Neuron (in vitro differentiated cells): ENCODE measurements around the gene MFGE8.
"Not testable (repeated sequence)": the region's sequence is repeated elsewhere in the genome, so short reads cannot be mapped to it uniquely, and the experiment has no call there.

Experiments used
- H2AFZ ChIP-seq: one replicate; pipeline ENCODE4 v1.6.1; 2013; ENCODE audit warnings: low read depth, mild to moderate bottlenecking, inconsistent platforms, low read length, moderate library complexity
- H3K27me3 ChIP-seq: one replicate; pipeline ENCODE4 v1.6.1; 2013; ENCODE audit warnings: low read length; ENCODE audit not compliant: insufficient read depth
- H3K36me3 ChIP-seq: one replicate; pipeline ENCODE4 v1.6.1; 2013; ENCODE audit warnings: low read length; ENCODE audit not compliant: insufficient read depth
- H3K4me1 ChIP-seq: one replicate; pipeline ENCODE4 v1.6.1; 2013; ENCODE audit warnings: low read length; ENCODE audit not compliant: insufficient read depth
- H3K4me3 ChIP-seq: 2 replicates; pipeline ENCODE4 v1.5.1; 2013; ENCODE audit warnings: mild to moderate bottlenecking, low read length, moderate library complexity
- H3K9me3 ChIP-seq: one replicate; pipeline ENCODE4 v1.6.1; 2013; ENCODE audit warnings: low read length

Gene MFGE8, protein sequence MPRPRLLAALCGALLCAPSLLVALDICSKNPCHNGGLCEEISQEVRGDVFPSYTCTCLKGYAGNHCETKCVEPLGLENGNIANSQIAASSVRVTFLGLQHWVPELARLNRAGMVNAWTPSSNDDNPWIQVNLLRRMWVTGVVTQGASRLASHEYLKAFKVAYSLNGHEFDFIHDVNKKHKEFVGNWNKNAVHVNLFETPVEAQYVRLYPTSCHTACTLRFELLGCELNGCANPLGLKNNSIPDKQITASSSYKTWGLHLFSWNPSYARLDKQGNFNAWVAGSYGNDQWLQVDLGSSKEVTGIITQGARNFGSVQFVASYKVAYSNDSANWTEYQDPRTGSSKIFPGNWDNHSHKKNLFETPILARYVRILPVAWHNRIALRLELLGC

GRCh38 chr15:88913017-88913849, at the start of gene MFGE8:
Gene MFGE8, minus strand, starts transcription at chr15:88913379. Its CDS starts 60 bp downstream, at chr15:88913319.
- Histone ChIP-seq H2AFZ (peak within 1 kb of the TSS; percentile 85), H3K4me1 (peaks cover 9% of the 10 kb centered on the region)

DNA sequence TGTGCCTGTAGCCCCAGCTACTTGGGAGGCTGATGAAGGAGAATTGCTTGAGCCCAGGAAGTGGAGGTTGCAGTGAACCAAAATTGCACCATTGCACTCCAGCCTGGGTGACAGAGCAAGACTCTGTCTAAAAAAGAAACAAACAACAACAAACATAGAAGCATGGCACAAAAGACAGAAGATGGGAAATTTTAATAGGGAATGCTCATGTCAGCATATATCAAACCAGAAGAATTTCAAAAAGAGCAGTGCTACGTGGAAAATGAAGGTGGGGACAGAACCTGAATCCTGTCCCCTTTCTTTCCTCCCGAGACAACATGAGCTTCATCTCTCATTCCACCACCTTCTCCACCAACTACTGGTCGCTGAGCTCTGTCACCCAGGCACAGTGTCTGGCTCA, 46.3 kb upstream of the MFGE8 start:
- Histone ChIP-seq H3K27me3 (peaks cover 5% of the 10 kb centered on the region), H2AFZ (no peak overlapping the region), H3K9me3 (no peaks in the 10 kb centered on the region), H3K36me3 (no peaks in the 10 kb centered on the region), H3K4me3 (no peak overlapping the region), H3K4me1 (no peaks in the 10 kb centered on the region)

More at GRCh38 chr15:88913017-88913849, at the start of gene MFGE8:
- peak within 1 kb of the TSS; percentile 75 for H3K4me3 ChIP-seq
- H3K36me3 ChIP-seq: peaks cover 15% of the 10 kb centered on the region
- H3K27me3 ChIP-seq: no peaks in the 10 kb centered on the region
- no peaks in the 10 kb centered on the region for H3K9me3 ChIP-seq

- no peaks in the 10 kb centered on the region for H3K9me3 ChIP-seq
- no peak overlapping the region for H2AFZ ChIP-seq
- no peaks in the 10 kb centered on the region for H3K4me1 ChIP-seq
- H3K36me3 ChIP-seq: no peaks in the 10 kb centered on the region
- peaks cover 5% of the 10 kb centered on the region for H3K27me3 ChIP-seq
- no peak overlapping the region for H3K4me3 ChIP-seq
These were observed 43.7 kb upstream of the MFGE8 start for GRCh38 chr15:88956906-88957305.

DNA sequence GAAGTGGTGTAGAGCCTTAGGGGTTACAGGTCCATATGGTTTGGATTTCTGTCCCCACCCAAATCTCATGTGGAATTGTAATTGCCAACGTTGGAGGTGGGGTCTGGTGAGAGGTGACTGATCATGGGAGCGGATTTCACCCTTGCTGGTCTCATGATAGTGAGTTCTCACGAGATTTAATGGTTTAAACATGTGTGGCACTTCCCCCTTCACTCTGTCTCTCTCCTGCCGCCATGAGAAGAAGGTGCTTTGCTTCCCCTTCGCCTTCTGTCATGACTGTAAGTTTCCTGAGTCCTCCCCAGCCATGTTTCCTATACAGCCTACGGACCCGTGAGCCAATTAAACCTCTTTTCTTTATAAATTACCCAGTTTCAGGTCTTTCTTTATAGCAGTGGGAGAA, 43.1 kb upstream of the MFGE8 start:
- Histone ChIP-seq H3K4me1 (no peaks in the 10 kb centered on the region), H3K4me3 (no peak overlapping the region), H3K27me3 (peaks cover 5% of the 10 kb centered on the region), H3K36me3 (no peaks in the 10 kb centered on the region), H2AFZ (no peak overlapping the region), H3K9me3 (no peaks in the 10 kb centered on the region)

GRCh38 chr15:88954431-88955277, 41.5 kb upstream of the MFGE8 start:
- H3K9me3 ChIP-seq: no peaks in the 10 kb centered on the region
- peak overlapping the region; percentile 35 for H2AFZ ChIP-seq
- H3K4me1 ChIP-seq: no peaks in the 10 kb centered on the region
- no peaks in the 10 kb centered on the region for H3K36me3 ChIP-seq
- peaks cover 5% of the 10 kb centered on the region for H3K27me3 ChIP-seq
- no peak overlapping the region for H3K4me3 ChIP-seq

DNA sequence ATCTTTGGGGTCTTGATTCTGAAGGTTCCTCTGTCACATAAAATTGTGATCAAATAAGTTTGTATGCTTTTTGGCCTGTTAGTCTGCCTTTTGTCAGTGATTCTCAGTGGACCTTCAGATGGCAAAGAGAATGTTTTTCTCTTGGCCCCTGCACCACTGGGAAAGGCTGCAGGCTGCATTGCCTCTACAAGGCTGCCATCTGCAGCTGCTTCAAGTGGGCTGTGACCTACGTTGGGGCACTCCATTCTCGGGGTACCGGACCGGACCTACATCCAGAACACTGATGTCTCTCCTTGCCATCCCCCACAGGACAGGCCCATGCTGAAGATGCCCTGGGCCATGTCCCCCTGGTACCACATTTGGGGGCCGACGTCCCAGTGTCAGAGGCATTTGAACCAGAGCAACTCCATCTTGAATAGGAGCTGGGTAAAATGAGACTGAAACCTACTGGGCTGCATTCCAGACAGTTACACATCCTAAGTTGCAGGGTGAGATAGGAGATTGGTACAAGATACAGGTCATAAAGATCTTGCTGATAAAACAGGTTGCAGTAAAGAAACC, 37.5 kb upstream of the MFGE8 start:
- Histone ChIP-seq H3K27me3 (no peaks in the 10 kb centered on the region), H3K9me3 (no peaks in the 10 kb centered on the region), H3K4me3 (no peak overlapping the region), H3K4me1 (no peaks in the 10 kb centered on the region), H2AFZ (no peak overlapping the region), H3K36me3 (no peaks in the 10 kb centered on the region)

DNA sequence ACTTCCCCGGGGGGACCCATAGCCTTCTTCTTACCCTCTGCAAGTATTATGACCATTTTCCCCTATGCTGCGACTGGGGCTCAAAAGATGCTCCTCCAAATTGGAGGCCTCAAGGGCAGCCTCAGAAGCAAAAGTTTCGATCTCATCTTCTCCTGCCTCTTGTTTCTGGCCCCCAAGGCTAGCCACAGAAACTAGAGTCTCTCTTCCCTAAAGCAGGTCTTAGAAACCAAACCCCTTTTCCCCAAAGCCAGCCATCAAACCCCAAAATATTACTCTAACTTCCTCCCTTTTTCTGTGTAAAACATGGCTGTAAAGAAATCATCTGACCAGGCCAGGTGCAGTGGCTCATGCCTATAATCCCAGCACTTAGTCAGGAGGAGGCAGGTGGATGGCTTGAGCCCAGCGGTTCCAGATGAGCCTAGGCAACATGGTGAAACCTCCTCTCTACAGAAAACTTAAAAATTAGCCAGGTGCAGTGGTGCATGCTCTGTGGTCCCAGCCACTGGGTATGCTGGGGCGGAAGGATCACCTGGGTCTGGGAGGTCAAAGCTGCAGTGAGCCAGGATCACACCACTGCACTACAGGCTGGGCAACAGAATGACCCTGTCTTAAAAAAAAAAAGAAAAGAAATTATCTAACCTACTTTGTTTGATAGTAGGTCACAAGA, 36.7 kb upstream of the MFGE8 start:
- no peaks in the 10 kb centered on the region for H3K27me3 ChIP-seq
- no peaks in the 10 kb centered on the region for H3K4me1 ChIP-seq
- H2AFZ ChIP-seq: no peak overlapping the region
- no peaks in the 10 kb centered on the region for H3K36me3 ChIP-seq
- H3K4me3 ChIP-seq: no peak overlapping the region
- H3K9me3 ChIP-seq: no peaks in the 10 kb centered on the region

DNA sequence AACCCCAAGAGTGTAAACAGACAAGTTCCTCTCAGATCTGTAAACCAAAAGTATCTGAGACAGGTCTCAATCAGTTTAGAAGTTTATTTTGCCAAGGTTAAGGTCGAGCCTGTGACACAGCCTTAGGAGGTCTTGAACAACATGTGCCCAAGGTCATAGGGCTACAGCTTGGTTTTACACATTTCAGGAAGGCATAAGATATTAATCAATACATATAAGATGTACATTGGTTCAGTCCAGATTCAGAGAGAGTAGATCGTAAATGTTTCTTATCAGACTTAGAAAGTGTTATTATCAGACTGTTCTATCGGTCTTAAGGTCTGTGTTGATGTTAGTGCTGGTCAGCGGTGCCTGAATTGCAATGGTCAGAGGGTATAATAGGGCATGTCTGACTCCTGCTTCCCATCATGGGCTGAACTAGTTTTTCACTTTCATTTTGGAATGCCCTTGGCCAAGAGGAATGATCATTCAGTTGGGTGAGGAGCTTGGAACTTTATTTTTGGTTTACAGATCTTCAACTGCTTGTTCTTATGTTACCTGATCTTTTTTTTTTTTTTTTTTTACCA, 27.0 kb upstream of the MFGE8 start:
- Histone ChIP-seq H2AFZ (no peak overlapping the region), H3K36me3 (no peaks in the 10 kb centered on the region), H3K4me1 (no peaks in the 10 kb centered on the region), H3K4me3 (no peak overlapping the region), H3K27me3 (no peaks in the 10 kb centered on the region), H3K9me3 (no peaks in the 10 kb centered on the region)

DNA sequence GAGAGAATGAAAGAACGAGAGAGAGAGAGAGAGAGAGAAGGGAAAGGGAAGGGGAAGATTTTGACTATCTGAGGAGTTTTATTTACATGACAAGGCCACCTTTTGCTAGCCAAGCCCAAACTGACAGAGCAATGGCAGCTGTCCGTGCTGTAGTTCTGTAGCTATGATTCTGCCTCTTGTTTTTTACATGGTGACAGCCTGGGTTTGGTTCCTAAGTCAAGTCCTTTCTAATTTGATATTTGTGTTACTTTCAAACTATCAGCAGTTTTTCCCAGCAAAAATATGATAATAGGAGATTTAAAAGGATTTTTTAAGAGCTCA, 26.3 kb upstream of the MFGE8 start:
- Histone ChIP-seq H3K9me3 (no peaks in the 10 kb centered on the region), H3K4me1 (no peaks in the 10 kb centered on the region), H3K36me3 (no peaks in the 10 kb centered on the region)

GRCh38 chr15:88938802-88939485, 25.8 kb upstream of the MFGE8 start:
- no peaks in the 10 kb centered on the region for H3K27me3 ChIP-seq
- H3K4me3 ChIP-seq: no peak overlapping the region
- H3K9me3 ChIP-seq: no peaks in the 10 kb centered on the region
- H2AFZ ChIP-seq: no peak overlapping the region
- H3K36me3 ChIP-seq: no peaks in the 10 kb centered on the region
- no peaks in the 10 kb centered on the region for H3K4me1 ChIP-seq

More for the DNA sequence above, 26.3 kb upstream of the MFGE8 start:
- Histone ChIP-seq H3K4me3 (no peak overlapping the region), H3K27me3 (no peaks in the 10 kb centered on the region), H2AFZ (no peak overlapping the region)

DNA sequence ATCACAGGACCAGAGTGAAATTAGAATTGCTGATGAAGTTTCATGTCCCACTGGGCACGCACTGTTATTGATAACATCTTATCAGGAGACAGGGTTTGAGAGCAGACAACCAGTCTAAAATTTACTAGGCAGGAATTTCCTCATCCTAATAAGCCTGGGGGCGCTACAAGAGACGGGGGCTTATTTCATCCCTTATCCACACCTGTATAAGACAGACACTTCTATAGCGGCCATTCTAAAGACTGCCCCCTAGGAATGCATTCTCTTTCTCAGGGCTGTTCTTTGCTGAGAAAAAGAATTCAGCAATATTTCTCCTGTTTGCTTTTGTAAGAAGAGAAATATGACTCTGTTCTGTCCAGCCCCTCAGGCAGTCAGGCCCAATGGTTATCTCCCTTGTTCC, 21.3 kb upstream of the MFGE8 start:
- H3K27me3 ChIP-seq, H3K36me3 ChIP-seq, H3K9me3 ChIP-seq, H2AFZ ChIP-seq, H3K4me3 ChIP-seq, H3K4me1 ChIP-seq: not testable (repeated sequence)
